ENCODE results near the gene CDC40.

CDC40 gene

DNA sequence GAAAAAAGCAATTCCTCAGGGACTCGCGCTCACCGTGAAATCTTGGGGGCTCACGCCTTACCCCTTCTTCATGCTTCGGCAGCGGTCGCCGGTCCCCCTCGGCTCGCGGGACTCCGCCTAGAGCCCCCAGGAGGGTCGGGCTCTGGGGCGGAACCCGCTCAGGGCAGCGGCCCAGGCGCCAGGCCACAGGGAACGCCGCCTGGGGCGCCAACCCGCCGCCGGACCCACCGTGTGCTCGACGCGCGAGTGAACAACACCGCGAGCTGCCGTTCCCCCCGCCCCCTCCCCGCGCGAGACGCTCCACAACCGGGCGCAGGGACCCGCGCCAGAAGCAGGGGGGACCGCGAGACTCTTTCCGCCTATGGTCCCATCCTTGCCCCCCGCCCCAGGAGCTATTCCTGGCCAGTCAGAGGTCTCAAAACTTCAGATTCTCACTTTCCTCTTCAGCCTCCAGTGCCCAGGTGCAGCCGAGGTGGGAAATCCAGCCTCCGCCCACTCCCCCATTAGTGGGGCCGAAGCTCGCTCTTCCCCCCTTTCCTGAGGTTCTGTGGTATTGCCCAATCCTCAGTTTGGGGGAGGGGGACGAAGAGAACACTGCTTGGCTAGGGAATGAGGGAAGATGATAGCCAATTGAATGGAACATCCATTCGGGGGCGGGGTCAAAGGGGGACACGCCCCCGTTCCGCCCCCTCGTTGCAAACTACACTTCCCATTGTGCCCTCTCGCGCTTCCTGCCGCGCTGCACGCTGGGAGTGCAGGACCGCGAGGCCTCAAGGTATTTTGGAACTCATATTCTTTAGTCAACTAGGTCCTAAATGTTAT is 610 bp upstream of the CDC40 start, which contains the start of gene WASF1:
Gene WASF1 (minus strand): TSS at position 265 of the 822 bp plus-strand sequence. CDS start 52,069 bp downstream, outside the sequence.
- Histone ChIP-seq H3K4me1 (ENCODE audit: control insufficient read depth in 1 of 2, insufficient read depth in 2 of 2, low read length in 2 of 2) (peaks cover 28 to 33% of the 10 kb centered on the region in 2 donors), H3K9ac (ENCODE audit: low read depth in 1 of 2, low read length in 2 of 2) (peak within 1 kb of the TSS; percentile 86 to 94), H3K27me3 (ENCODE audit: control insufficient read depth in 1 of 2, insufficient read depth in 2 of 2, low read length in 2 of 2) (no peaks in the 10 kb centered on the region), H3K27ac (ENCODE audit: low read depth, low read length) (no peak within 1 kb of the TSS), H3K9me3 (ENCODE audit: control insufficient read depth in 1 of 2, low read length in 2 of 2) (no peaks in the 10 kb centered on the region), H3K36me3 (ENCODE audit: control insufficient read depth in 1 of 2, insufficient read depth in 2 of 2, low read length in 2 of 2) (no peaks in the 10 kb centered on the region), H3K4me3 (ENCODE audit: low read depth in 1 of 2, low read length in 2 of 2) (peak within 1 kb of the TSS; percentile 98 to 100)

GRCh38 chr6:110181131-110182030 is 1.2 kb downstream of the CDC40 start:
- Histone ChIP-seq H3K36me3 (ENCODE audit: control insufficient read depth in 1 of 2, insufficient read depth in 2 of 2, low read length in 2 of 2) (no peaks in the 10 kb centered on the region), H3K9me3 (ENCODE audit: control insufficient read depth in 1 of 2, low read length in 2 of 2) (no peaks in the 10 kb centered on the region), H3K9ac (ENCODE audit: low read depth in 1 of 2, low read length in 2 of 2) (peak overlapping the region; percentile 86 to 94), H3K4me1 (ENCODE audit: control insufficient read depth in 1 of 2, insufficient read depth in 2 of 2, low read length in 2 of 2) (peaks cover 28 to 40% of the 10 kb centered on the region in 2 donors), H3K4me3 (ENCODE audit: low read depth in 1 of 2, low read length in 2 of 2) (peak overlapping the region; percentile 98 to 100), H3K27ac (ENCODE audit: low read depth, low read length) (no peak overlapping the region), H3K27me3 (ENCODE audit: control insufficient read depth in 1 of 2, insufficient read depth in 2 of 2, low read length in 2 of 2) (no peaks in the 10 kb centered on the region)

- H3K4me3 ChIP-seq (ENCODE audit: low read depth in 1 of 2, low read length in 2 of 2): no peak overlapping the region
- peaks cover 26 to 38% of the 10 kb centered on the region in 2 donors for H3K4me1 ChIP-seq (ENCODE audit: control insufficient read depth in 1 of 2, insufficient read depth in 2 of 2, low read length in 2 of 2)
- no peaks in the 10 kb centered on the region for H3K9me3 ChIP-seq (ENCODE audit: control insufficient read depth in 1 of 2, low read length in 2 of 2)
- no peak overlapping the region for H3K27ac ChIP-seq (ENCODE audit: low read depth, low read length)
- H3K9ac ChIP-seq (ENCODE audit: low read depth in 1 of 2, low read length in 2 of 2): no peak overlapping the region
- no peaks in the 10 kb centered on the region for H3K36me3 ChIP-seq (ENCODE audit: control insufficient read depth in 1 of 2, insufficient read depth in 2 of 2, low read length in 2 of 2)
- no peaks in the 10 kb centered on the region for H3K27me3 ChIP-seq (ENCODE audit: control insufficient read depth in 1 of 2, insufficient read depth in 2 of 2, low read length in 2 of 2)
Observed at GRCh38 chr6:110183292-110183885, 3.2 kb downstream of the CDC40 start.

DNA sequence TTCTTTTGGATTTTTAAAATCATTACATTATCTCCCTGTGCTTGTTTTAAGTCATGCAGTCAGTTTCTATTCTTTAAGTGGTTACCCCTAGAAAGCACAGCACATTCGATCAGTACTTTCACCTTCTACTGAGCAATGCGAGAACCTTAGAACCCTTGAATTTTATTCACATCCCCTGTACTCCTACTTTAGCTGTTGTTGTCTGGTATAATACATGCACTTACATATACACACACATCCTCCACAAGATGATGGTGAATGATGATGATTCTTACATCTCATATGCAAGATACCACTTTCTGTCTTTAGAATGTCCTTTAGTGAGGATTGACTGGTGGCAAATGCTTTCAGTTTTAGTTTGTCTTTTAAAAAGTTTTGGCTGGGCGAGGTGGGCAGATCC is 5.7 kb downstream of the CDC40 start:
- Histone ChIP-seq H3K4me1 (ENCODE audit: control insufficient read depth in 1 of 2, insufficient read depth in 2 of 2, low read length in 2 of 2) (peaks cover 22 to 31% of the 10 kb centered on the region in 2 donors), H3K9me3 (ENCODE audit: control insufficient read depth in 1 of 2, low read length in 2 of 2) (no peaks in the 10 kb centered on the region), H3K27me3 (ENCODE audit: control insufficient read depth in 1 of 2, insufficient read depth in 2 of 2, low read length in 2 of 2) (no peaks in the 10 kb centered on the region), H3K4me3 (ENCODE audit: low read depth in 1 of 2, low read length in 2 of 2) (no peak overlapping the region), H3K27ac (ENCODE audit: low read depth, low read length) (no peak overlapping the region), H3K9ac (ENCODE audit: low read depth in 1 of 2, low read length in 2 of 2) (no peak overlapping the region), H3K36me3 (ENCODE audit: control insufficient read depth in 1 of 2, insufficient read depth in 2 of 2, low read length in 2 of 2) (no peaks in the 10 kb centered on the region)

GRCh38 chr6:110188791-110189190 is 8.6 kb downstream of the CDC40 start:
- Histone ChIP-seq H3K27me3 (ENCODE audit: control insufficient read depth in 1 of 2, insufficient read depth in 2 of 2, low read length in 2 of 2) (no peaks in the 10 kb centered on the region), H3K36me3 (ENCODE audit: control insufficient read depth in 1 of 2, insufficient read depth in 2 of 2, low read length in 2 of 2) (peaks cover 0 to 4% of the 10 kb centered on the region in 2 donors), H3K9ac (ENCODE audit: low read depth in 1 of 2, low read length in 2 of 2) (no peak overlapping the region), H3K27ac (ENCODE audit: low read depth, low read length) (no peak overlapping the region), H3K4me1 (ENCODE audit: control insufficient read depth in 1 of 2, insufficient read depth in 2 of 2, low read length in 2 of 2) (peaks cover 0 to 7% of the 10 kb centered on the region in 2 donors), H3K9me3 (ENCODE audit: control insufficient read depth in 1 of 2, low read length in 2 of 2) (no peaks in the 10 kb centered on the region), H3K4me3 (ENCODE audit: low read depth in 1 of 2, low read length in 2 of 2) (no peak overlapping the region)

DNA sequence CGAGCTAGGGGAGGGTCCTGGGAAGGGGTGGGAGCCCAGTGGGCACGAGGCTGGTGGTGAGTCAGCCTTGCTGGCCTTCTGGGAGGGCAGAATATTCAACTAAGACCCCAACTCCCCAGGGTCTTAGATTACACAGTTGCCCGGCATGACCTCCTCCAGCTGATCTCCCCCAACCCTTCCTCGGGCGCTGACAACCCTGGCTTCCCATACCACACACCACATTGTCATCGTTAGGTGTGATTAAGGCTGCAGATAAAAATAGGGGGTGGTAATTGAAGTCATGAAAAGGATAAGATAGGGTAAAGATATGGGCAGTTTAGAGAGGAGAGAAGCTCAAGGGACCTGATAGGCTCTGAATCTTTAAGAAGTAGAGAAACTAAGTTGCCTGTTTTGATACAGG is 10.5 kb downstream of the CDC40 start:
- H3K4me1 ChIP-seq (ENCODE audit: control insufficient read depth in 1 of 2, insufficient read depth in 2 of 2, low read length in 2 of 2): peaks cover 0 to 5% of the 10 kb centered on the region in 2 donors
- H3K27me3 ChIP-seq (ENCODE audit: control insufficient read depth in 1 of 2, insufficient read depth in 2 of 2, low read length in 2 of 2): no peaks in the 10 kb centered on the region
- no peak overlapping the region for H3K9ac ChIP-seq (ENCODE audit: low read depth in 1 of 2, low read length in 2 of 2)
- H3K4me3 ChIP-seq (ENCODE audit: low read depth in 1 of 2, low read length in 2 of 2): no peak overlapping the region
- H3K9me3 ChIP-seq (ENCODE audit: control insufficient read depth in 1 of 2, low read length in 2 of 2): no peaks in the 10 kb centered on the region
- H3K27ac ChIP-seq (ENCODE audit: low read depth, low read length): no peak overlapping the region
- H3K36me3 ChIP-seq (ENCODE audit: control insufficient read depth in 1 of 2, insufficient read depth in 2 of 2, low read length in 2 of 2): peaks cover 0 to 11% of the 10 kb centered on the region in 2 donors

- Histone ChIP-seq H3K4me1 (ENCODE audit: control insufficient read depth in 1 of 2, insufficient read depth in 2 of 2, low read length in 2 of 2) (no peaks in the 10 kb centered on the region), H3K36me3 (ENCODE audit: control insufficient read depth in 1 of 2, insufficient read depth in 2 of 2, low read length in 2 of 2) (peaks cover 0 to 11% of the 10 kb centered on the region in 2 donors), H3K27ac (ENCODE audit: low read depth, low read length) (no peak overlapping the region), H3K4me3 (ENCODE audit: low read depth in 1 of 2, low read length in 2 of 2) (no peak overlapping the region), H3K9me3 (ENCODE audit: control insufficient read depth in 1 of 2, low read length in 2 of 2) (no peaks in the 10 kb centered on the region), H3K9ac (ENCODE audit: low read depth in 1 of 2, low read length in 2 of 2) (no peak overlapping the region), H3K27me3 (ENCODE audit: control insufficient read depth in 1 of 2, insufficient read depth in 2 of 2, low read length in 2 of 2) (no peaks in the 10 kb centered on the region)
Observed at GRCh38 chr6:110191477-110191876, 11.2 kb downstream of the CDC40 start.

DNA sequence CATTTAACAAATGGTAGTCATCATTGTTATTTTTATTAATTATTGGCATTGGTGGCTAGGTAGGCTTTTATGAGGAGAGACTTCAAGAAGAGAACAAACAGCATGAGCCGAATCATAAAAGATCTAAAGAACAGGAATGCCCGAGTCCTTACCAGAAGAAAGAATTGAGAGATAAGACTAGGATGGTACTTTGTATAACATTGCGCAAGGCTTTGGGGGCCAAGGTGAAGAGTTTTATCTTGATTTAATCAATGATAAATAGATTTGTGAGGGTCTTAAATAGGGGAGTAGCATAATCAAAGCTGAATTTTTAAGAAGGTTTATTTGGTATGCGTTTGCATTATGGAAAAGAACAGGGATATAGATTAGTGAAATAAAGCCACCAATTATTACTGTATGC is 15.4 kb downstream of the CDC40 start:
- no peak overlapping the region for H3K27ac ChIP-seq (ENCODE audit: low read depth, low read length)
- no peaks in the 10 kb centered on the region for H3K4me1 ChIP-seq (ENCODE audit: control insufficient read depth in 1 of 2, insufficient read depth in 2 of 2, low read length in 2 of 2)
- no peak overlapping the region for H3K9ac ChIP-seq (ENCODE audit: low read depth in 1 of 2, low read length in 2 of 2)
- H3K9me3 ChIP-seq (ENCODE audit: control insufficient read depth in 1 of 2, low read length in 2 of 2): no peaks in the 10 kb centered on the region
- peaks cover 0 to 11% of the 10 kb centered on the region in 2 donors for H3K36me3 ChIP-seq (ENCODE audit: control insufficient read depth in 1 of 2, insufficient read depth in 2 of 2, low read length in 2 of 2)
- no peaks in the 10 kb centered on the region for H3K27me3 ChIP-seq (ENCODE audit: control insufficient read depth in 1 of 2, insufficient read depth in 2 of 2, low read length in 2 of 2)
- no peak overlapping the region for H3K4me3 ChIP-seq (ENCODE audit: low read depth in 1 of 2, low read length in 2 of 2)

GRCh38 chr6:110196874-110197273 is 16.6 kb downstream of the CDC40 start:
- H3K4me3 ChIP-seq (ENCODE audit: low read depth in 1 of 2, low read length in 2 of 2): no peak overlapping the region

More at GRCh38 chr6:110196874-110197273, 16.6 kb downstream of the CDC40 start:
- Histone ChIP-seq H3K36me3 (ENCODE audit: control insufficient read depth in 1 of 2, insufficient read depth in 2 of 2, low read length in 2 of 2) (peaks cover 0 to 11% of the 10 kb centered on the region in 2 donors), H3K27ac (ENCODE audit: low read depth, low read length) (no peak overlapping the region), H3K9ac (ENCODE audit: low read depth in 1 of 2, low read length in 2 of 2) (no peak overlapping the region), H3K27me3 (ENCODE audit: control insufficient read depth in 1 of 2, insufficient read depth in 2 of 2, low read length in 2 of 2) (no peaks in the 10 kb centered on the region), H3K4me1 (ENCODE audit: control insufficient read depth in 1 of 2, insufficient read depth in 2 of 2, low read length in 2 of 2) (no peaks in the 10 kb centered on the region), H3K9me3 (ENCODE audit: control insufficient read depth in 1 of 2, low read length in 2 of 2) (no peaks in the 10 kb centered on the region)

All from duodenal mucosa (tissue), 2 donors.